Right kidney (tissue), 1 donor: ENCODE results near the gene UEVLD.

ENCODE experiments used
- DNase-seq: peaks from one replicate; pipeline ENCODE4 v3.0.0-alpha.2; 2016

The UEVLD gene

GRCh38 chr11:18502352-18502751 is 86.2 kb downstream of the UEVLD start:
- no peak for DNase-seq

DNA sequence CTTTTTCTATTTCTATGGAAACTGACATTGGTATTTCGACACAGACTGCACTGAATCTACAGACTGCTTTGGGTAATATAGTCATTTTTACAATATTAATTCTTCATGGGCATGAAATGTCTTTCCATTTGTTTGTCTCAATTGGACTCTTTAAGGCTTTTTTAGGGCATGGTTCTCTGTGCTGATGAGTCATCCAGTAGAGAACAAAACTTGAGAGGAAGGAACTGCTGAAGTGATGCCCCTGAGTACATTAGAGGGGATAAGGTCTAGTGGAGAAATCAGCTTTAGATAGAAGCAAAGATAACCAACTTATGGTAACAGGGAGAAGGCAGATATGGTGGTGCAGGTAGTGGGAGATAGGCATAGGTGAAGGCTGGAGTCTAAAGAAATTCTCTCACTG is 86.9 kb downstream of the UEVLD start:
- DNase-seq = no peak

DNA sequence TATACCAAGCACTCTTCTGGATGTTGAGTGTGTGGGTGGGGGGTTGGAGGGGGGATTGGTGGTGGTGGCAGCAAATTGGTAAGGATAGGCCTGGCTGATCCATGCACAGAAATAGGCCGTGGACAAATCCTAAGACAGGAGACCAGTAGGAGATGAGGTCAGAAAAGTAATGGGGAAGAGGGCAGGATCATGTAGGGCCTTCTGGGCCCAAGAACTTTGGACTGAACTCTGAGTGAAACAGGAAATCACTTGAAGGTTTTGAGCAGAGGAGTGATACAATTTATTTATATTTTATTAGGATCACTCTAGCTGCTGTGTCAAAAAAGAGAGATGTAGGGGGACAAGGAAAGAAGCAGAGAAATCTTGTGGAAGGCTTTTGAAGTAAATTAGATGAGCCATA is 90.5 kb downstream of the UEVLD start:
- no peak for DNase-seq

- DNase-seq = no peak
These were observed 92.8 kb downstream of the UEVLD start for GRCh38 chr11:18495703-18496102.

GRCh38 chr11:18495271-18495670 is 93.3 kb downstream of the UEVLD start:
- no peak for DNase-seq

GRCh38 chr11:18493310-18493709 is 95.2 kb downstream of the UEVLD start:
- DNase-seq = no peak

DNA sequence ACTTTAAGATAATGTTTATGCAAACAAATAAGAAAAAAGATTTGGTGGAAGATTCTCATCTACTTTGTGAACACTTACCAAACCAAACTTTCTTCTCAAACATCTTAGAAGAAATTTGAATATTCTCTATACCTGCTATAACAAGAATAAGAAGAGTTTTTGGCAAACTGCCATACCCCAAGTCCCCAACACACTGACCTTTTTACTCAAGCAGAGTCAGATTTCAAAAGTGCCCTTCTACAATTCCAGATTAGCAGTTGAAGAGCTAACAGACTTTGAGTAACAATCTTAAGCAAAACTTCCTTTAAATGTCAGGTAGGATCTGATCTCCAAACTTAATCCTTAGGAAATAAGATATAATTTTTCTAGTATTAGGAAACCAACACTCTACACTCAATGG is 95.6 kb downstream of the UEVLD start:
- DNase-seq = no peak

DNA sequence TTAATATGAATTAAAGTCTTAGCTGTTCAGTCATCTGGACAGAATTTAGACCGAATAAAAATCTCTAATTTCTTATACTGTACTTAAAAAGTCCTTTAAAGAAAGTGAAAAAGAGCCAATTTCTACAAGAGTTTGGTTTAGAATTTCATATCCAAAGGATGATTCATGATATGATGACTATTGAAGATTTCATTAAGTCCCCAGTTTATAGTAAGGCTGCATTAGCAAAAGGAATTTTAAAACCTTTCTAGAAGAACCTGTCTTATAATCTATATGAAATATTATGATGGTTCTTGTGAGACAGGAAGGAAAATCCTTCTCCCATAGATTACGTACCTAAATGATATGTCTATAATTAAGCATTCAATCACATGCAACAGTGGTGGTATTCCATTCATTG is 96.6 kb downstream of the UEVLD start:
- DNase-seq = no peak

DNA sequence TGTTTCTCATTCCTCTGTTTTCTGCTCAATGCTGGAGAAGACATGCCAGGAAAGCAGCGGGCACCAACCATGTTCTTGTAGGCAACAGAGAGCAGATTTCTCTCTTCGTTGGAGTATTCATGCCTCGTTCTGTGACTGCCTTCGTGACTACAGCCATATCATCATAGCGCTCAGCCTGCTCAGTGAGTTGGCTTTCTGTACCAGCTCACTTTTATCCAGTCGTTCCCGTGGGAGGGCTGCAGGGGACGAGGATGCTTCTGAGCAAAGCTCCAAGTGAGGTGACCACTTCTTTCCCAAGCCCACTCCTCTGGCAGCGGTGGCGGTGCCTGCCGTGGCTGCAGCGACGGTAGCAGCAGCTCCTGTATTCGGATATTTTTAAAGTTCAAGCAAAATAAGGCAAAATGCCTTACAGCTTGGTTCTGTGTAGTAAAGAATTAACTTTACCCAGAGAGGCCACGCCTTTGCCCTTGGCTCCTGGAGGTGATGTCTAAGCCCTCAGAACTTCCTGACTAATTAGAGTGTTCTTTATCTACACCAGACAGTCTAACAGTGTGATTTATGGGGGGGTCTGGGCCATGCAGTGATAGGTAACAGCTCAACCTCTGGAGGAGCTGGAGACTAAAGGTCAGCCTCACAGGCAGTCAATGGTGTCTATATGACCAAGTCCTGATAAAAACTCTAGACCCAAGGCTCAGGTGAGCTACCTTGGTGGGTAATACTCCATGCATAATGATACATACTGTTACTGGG is 97.6 kb downstream of the UEVLD start:
- no peak for DNase-seq

GRCh38 chr11:18490319-18490718 is 98.2 kb downstream of the UEVLD start:
- no peak for DNase-seq

DNA sequence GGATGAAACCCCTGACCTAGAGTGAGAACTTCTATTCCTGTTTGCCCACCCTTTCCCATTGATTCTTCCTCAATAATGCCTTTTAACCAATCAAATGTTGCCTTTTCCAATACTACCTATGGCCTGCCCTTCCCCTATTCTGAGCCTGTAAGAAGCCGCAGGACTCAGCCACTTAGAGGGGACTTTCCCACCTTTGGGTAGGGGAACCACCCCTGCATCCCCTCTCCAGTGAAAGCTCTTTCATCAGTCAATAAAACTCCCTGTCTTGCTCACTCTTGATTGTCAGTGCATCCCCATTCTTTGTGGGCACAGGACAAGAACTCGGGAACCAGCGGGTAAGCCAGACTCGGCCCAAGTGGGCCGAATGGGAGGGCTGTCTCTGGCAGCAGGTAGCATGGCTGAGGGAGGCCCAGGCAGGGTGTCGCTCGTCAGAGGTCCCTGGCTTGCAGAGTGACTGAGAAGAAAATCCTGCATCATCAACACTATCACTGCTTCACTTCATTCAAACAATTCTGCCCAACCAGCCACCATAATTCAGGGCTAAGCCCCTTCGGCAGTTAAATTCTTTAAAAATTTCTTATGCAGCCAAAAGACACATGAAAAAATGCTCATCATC is 102.5 kb downstream of the UEVLD start:
- no peak for DNase-seq
